Muscle of leg (tissue), 11 donors: ENCODE data around the gene APBA2. TPM values are rescaled to one million over a fixed set of nuclear protein-coding genes. Genes with fewer than 3 reads are reported as not detected.

Experiments used
- DNase-seq: peaks from one replicate; pipeline ENCODE4 v3.0.0; 2013
- H3K27ac ChIP-seq: one replicate; pipeline ENCODE4 v1.5.1; 2013; ENCODE audit warnings: mild to moderate bottlenecking, low read length, control low read depth
- H3K27me3 ChIP-seq: one replicate; pipeline ENCODE4 v1.6.1; 2013; ENCODE audit warnings: low read length; ENCODE audit not compliant: control insufficient read depth, insufficient read depth
- H3K36me3 ChIP-seq: one replicate; pipeline ENCODE4 v1.6.1; 2013; ENCODE audit warnings: low read length; ENCODE audit not compliant: control insufficient read depth, insufficient read depth
- H3K4me1 ChIP-seq: one replicate; pipeline ENCODE4 v1.6.1; 2013; ENCODE audit warnings: low read length; ENCODE audit not compliant: control insufficient read depth, insufficient read depth
- H3K4me3 ChIP-seq: one replicate; pipeline ENCODE4 v1.5.1; 2013; ENCODE audit warnings: low read length, control low read depth
- H3K9me3 ChIP-seq: replicated peaks from 2 replicates; pipeline ENCODE4 v1.6.1; 2013; ENCODE audit warnings: low read depth, low read length; ENCODE audit not compliant: control insufficient read depth
- WGBS: methylation state at CpG from one replicate; pipeline ENCODE4 v1.1.5; 2013; ENCODE audit warnings: missing lambda C conversion rate; ENCODE audit not compliant: insufficient coverage; 5-methylcytosine and 5-hydroxymethylcytosine counted together
- polyA plus RNA-seq, 8 donors: library from polyadenylated mRNA; unstranded; fragments of 120-200 nt; gene quantifications; one replicate each; pipeline versions ENCODE4 v1.2.1 to v1.2.3, GENCODE V29; 2013; ENCODE audit warnings: inconsistent platforms in 1 of 8, low replicate concordance in 1 of 8; ENCODE audit not compliant: insufficient read length in 8 of 8, insufficient read depth in 1 of 8
- total RNA-seq: library from RNA; stranded (reverse); fragments of 120-200 nt; gene quantifications from one replicate; pipeline ENCODE4 v1.2.4, GENCODE V29; 2013

APBA2 gene
- total and polyA plus RNA-seq, 9 donors, result 4.0 to 9.7 (median 5.7) TPM

- H3K27ac ChIP-seq, result no peak overlapping the region
- no peaks in the 10 kb centered on the region for H3K36me3 ChIP-seq
- H3K9me3 ChIP-seq, result no peaks in the 10 kb centered on the region
- no peak for DNase-seq
- H3K4me3 ChIP-seq, result no peak overlapping the region
- WGBS, result 64% methylated on average over 3 of the region's 9 CpGs
- peaks cover 8% of the 10 kb centered on the region for H3K4me1 ChIP-seq
- no peaks in the 10 kb centered on the region for H3K27me3 ChIP-seq
Measured at GRCh38 chr15:28986108-28986507, 100.3 kb downstream of the APBA2 start.

- no peak for DNase-seq
- Histone ChIP-seq H3K4me3 (no peak overlapping the region), H3K9me3 (no peaks in the 10 kb centered on the region), H3K36me3 (no peaks in the 10 kb centered on the region), H3K4me1 (peaks cover 8% of the 10 kb centered on the region), H3K27ac (no peak overlapping the region), H3K27me3 (no peaks in the 10 kb centered on the region)
- WGBS, result 100% methylated on average over 1 of the region's 2 CpGs
Measured at GRCh38 chr15:28986726-28987125, 101.0 kb downstream of the APBA2 start.

GRCh38 chr15:28987337-28987736, 101.6 kb downstream of the APBA2 start:
- Histone ChIP-seq H3K4me3 (no peak overlapping the region), H3K9me3 (no peaks in the 10 kb centered on the region), H3K36me3 (no peaks in the 10 kb centered on the region), H3K27me3 (no peaks in the 10 kb centered on the region), H3K27ac (no peak overlapping the region), H3K4me1 (peaks cover 8% of the 10 kb centered on the region)
- WGBS, result no CpG with 5 or more reads among the region's 4 CpGs
- no peak for DNase-seq

- H3K27me3 ChIP-seq, result no peaks in the 10 kb centered on the region
- H3K4me1 ChIP-seq, result peaks cover 23% of the 10 kb centered on the region
- H3K36me3 ChIP-seq, result no peaks in the 10 kb centered on the region
- no peak overlapping the region for H3K27ac ChIP-seq
- WGBS, result 46% methylated on average over 15 of the region's 15 CpGs
- no peak overlapping the region for H3K4me3 ChIP-seq
- peak; percentile 19 for DNase-seq
- H3K9me3 ChIP-seq, result no peaks in the 10 kb centered on the region
Measured at GRCh38 chr15:28989239-28989830, 103.6 kb downstream of the APBA2 start.

GRCh38 chr15:28989896-28990295, 104.1 kb downstream of the APBA2 start:
- Histone ChIP-seq H3K27ac (no peak overlapping the region), H3K4me1 (peaks cover 23% of the 10 kb centered on the region), H3K9me3 (no peaks in the 10 kb centered on the region), H3K27me3 (no peaks in the 10 kb centered on the region), H3K36me3 (no peaks in the 10 kb centered on the region), H3K4me3 (no peak overlapping the region)
- DNase-seq, result no peak
- 83% methylated on average over 9 of the region's 13 CpGs for WGBS

GRCh38 chr15:28990390-28990789, 104.6 kb downstream of the APBA2 start:
- WGBS, result 100% methylated on average over 1 of the region's 2 CpGs

GRCh38 chr15:28991236-28992171, 105.7 kb downstream of the APBA2 start:
- Histone ChIP-seq H3K4me3 (no peak overlapping the region), H3K4me1 (peaks cover 16% of the 10 kb centered on the region), H3K27ac (no peak overlapping the region), H3K9me3 (no peaks in the 10 kb centered on the region), H3K27me3 (no peaks in the 10 kb centered on the region), H3K36me3 (no peaks in the 10 kb centered on the region)
- DNase-seq, result no peak
- WGBS, result 92% methylated on average over 18 of the region's 21 CpGs

More at GRCh38 chr15:28990390-28990789, 104.6 kb downstream of the APBA2 start:
- DNase-seq, result no peak
- Histone ChIP-seq H3K9me3 (no peaks in the 10 kb centered on the region), H3K27me3 (no peaks in the 10 kb centered on the region), H3K4me1 (peaks cover 21% of the 10 kb centered on the region), H3K36me3 (no peaks in the 10 kb centered on the region), H3K27ac (no peak overlapping the region), H3K4me3 (no peak overlapping the region)

GRCh38 chr15:28992336-28992864, 106.6 kb downstream of the APBA2 start:
- WGBS, result 68% methylated on average over 6 of the region's 6 CpGs

GRCh38 chr15:28993051-28993719, 107.4 kb downstream of the APBA2 start:
- Histone ChIP-seq H3K4me1 (peaks cover 16% of the 10 kb centered on the region), H3K36me3 (no peaks in the 10 kb centered on the region), H3K4me3 (no peak overlapping the region), H3K27me3 (no peaks in the 10 kb centered on the region), H3K9me3 (no peaks in the 10 kb centered on the region), H3K27ac (peak overlapping the region; percentile 29)
- 38% methylated on average over 9 of the region's 12 CpGs for WGBS
- DNase-seq, result peak; percentile 39

More at GRCh38 chr15:28992336-28992864, 106.6 kb downstream of the APBA2 start:
- H3K4me3 ChIP-seq, result no peak overlapping the region
- no peak overlapping the region for H3K27ac ChIP-seq
- H3K4me1 ChIP-seq, result peaks cover 16% of the 10 kb centered on the region
- no peaks in the 10 kb centered on the region for H3K9me3 ChIP-seq
- no peaks in the 10 kb centered on the region for H3K27me3 ChIP-seq
- H3K36me3 ChIP-seq, result no peaks in the 10 kb centered on the region
- DNase-seq, result no peak

GRCh38 chr15:28993720-28994053, 107.9 kb downstream of the APBA2 start:
- Histone ChIP-seq H3K36me3 (no peaks in the 10 kb centered on the region), H3K4me3 (no peak overlapping the region), H3K27ac (no peak overlapping the region), H3K9me3 (no peaks in the 10 kb centered on the region), H3K27me3 (no peaks in the 10 kb centered on the region), H3K4me1 (peaks cover 16% of the 10 kb centered on the region)
- 78% methylated on average over 6 of the region's 7 CpGs for WGBS
- no peak for DNase-seq
